ENCODE data around the gene ROBO1. TPM values are rescaled to one million over a fixed set of nuclear protein-coding genes. Genes with fewer than 3 reads are reported as not detected.
"Not testable (repeated sequence)": the region's sequence is repeated elsewhere in the genome, so short reads cannot be mapped to it uniquely, and the experiment has no call there.

Gene ROBO1
- total RNA-seq, 1 donor from 2014 or later = 39.3 TPM

- no peak for DNase-seq (ENCODE audit: extremely low read depth, low read depth, low spot score)
Measured at GRCh38 chr3:78791753-78792152, 976.0 kb downstream of the ROBO1 start.

- DNase-seq (ENCODE audit: extremely low read depth, low read depth, low spot score) = no peak
Measured at GRCh38 chr3:78788839-78789238, 979.0 kb downstream of the ROBO1 start.

DNA sequence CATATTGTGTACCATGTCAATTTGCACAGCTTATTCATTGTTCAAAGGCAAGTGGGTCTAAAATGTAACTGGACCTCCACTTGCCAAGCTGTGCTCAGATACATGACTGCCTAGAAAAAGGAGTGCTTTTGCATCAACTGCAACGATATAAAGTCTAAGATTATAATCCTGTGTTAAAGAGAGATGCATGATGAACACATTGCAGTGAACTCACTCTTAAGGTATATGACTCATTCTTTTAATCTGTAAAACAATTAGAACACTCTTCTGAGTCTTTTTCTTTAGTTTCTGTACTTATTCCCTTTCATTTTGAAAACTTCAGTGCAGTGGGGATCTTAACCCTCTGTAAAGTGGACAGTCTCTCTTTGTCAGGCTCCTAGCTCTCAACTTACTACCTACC, 982.8 kb downstream of the ROBO1 start:
- no peak for DNase-seq (ENCODE audit: extremely low read depth, low read depth, low spot score)

DNA sequence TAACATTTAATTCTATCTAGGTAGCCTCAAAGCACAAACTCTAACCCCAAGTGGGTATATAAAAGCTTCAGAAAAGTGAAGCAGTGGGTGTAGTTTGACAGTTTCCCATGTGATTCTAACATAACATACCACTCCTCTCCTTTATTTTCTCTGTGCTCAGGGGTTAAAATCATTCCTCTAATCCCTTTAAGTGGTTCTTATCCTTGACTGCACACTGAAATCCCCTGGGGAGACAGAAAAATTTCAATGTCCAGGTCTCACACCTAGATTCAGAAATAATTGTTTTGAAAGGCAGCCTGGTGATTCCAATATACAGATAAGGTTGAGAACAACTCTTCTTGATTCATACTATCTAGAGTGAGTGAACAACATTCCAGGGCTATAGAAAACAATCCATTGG, 986.4 kb downstream of the ROBO1 start:
- no peak for DNase-seq (ENCODE audit: extremely low read depth, low read depth, low spot score)

DNA sequence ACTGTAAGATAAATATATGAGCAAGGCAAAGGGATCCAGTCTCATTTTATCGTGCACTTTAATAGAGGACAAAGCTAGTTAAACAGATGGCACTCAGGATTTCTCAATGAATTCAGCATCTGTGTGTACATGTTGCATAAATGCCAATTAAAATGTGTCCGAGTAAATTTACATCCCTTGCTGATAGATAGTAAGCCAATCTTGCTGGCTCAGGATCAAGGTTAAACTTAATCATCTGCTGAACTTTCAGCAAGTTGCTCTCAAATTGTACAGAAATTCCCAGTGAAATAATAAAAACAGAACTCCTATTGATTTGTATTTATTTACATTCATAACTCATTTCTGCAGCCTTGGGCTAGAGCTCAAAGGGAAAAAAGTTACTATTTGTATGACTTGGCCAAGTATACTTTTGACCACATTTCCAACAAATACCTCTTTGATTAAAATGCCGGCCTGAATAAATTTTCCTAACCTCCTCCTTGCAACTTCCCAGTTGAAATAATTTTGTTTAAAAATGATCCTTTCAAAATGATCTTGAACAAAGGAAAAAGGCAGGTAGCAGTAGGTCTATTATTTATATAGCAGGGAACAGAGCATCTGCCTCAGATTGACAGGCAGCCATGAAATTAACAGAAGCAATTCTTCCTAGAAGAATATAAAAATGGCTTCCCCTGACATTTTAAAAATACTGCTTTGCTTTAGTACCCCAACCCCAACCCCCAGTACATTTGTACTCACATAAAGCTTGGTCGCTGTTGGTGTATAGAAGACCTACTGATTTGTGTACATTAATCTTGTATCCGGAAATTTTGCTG, 1001.9 kb downstream of the ROBO1 start:
- no peak for DNase-seq (ENCODE audit: extremely low read depth, low read depth, low spot score)

DNA sequence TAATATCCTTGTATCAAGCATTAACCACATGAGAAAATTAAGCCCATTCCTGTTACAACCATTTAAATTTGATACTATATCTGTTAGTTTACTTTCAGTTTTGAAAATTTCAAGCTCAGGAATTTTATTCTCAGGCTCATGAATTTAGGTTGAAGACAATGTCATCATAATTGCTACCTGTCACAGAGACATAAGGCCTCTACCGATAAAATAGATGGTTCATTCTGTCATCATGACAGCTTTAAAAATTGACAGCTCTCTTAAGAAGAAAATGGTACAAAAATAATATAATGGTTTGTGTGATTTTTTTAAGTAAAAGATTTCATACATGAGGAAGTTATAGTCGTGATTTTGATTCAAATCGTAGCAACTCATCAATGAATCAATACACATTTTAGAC, 1003.2 kb downstream of the ROBO1 start:
- no peak for DNase-seq (ENCODE audit: extremely low read depth, low read depth, low spot score)

- DNase-seq (ENCODE audit: extremely low read depth, low read depth, low spot score) = no peak
Measured at GRCh38 chr3:78762121-78762520, 1005.7 kb downstream of the ROBO1 start.

DNA sequence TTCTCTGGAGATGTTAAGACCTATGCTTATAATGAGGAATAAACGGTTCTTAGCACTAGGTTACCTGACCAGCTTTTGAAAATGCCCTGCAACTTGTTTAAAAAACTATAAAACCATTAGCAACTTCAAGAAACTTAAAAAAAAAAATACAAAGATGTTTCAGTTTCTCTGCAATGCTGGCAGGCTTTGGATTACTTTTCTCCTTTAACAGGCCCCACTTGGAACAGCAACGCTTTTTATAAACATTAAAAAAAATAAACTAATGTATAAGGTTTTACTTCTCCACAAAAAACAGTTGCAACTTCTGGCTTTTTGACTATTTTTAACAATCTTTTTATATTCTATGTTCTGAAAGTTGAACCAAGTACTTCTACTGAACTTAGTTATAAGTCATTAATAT, 1006.7 kb downstream of the ROBO1 start:
- no peak for DNase-seq (ENCODE audit: extremely low read depth, low read depth, low spot score)

GRCh38 chr3:78757731-78758130, 1010.1 kb downstream of the ROBO1 start:
- no peak for DNase-seq (ENCODE audit: extremely low read depth, low read depth, low spot score)

DNA sequence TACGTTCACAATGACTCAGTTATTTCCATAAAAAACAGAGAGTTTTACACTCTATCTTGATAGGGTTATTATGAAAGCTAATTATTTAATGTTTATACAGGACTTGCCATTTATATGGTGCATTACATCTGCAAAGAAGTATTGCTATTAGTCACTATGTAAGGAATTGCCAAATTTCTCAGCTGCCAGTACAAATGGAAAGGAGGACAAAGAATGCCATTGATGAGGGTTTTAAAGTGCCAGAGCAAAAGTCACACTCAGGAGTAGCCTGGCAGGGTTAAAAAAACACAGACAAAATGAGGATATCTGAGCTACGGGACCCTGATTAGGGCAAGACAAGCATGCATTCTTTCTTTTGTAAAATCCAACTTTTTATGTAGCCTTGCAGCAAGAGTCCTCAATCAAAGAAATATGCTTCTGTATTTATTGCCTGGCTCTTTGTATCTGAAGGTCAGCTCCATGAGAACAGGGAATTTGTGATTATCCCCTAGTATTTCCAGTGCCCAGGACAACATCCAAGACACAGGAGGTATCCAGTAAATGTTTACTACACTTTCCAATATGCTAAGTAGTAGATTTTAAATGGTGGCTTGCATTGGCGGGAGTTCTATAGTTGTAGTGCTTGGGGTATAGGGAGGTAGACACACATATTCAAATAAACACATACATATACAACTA, 1013.6 kb downstream of the ROBO1 start:
- no peak for DNase-seq (ENCODE audit: extremely low read depth, low read depth, low spot score)

GRCh38 chr3:78751266-78751665, 1016.5 kb downstream of the ROBO1 start:
- no peak for DNase-seq (ENCODE audit: extremely low read depth, low read depth, low spot score)

DNA sequence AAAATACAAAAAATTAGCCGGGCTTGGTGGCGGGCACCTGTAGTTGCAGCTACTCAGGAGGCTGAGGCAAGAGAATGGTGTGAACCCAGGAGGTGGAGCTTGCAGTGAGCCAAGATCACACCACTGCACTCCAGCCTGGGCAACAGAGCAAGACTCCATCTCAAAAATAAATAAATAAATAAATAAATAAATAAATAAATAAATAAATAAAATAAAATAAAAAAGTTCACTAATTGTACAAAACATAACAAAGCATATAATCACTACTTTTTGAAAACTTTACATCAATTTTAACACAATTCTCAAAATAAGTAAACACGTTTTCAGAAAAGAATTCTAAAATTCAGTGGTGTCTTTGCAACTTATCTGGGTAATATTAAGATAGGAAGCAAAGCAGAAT, 1017.5 kb downstream of the ROBO1 start:
- DNase-seq (ENCODE audit: extremely low read depth, low read depth, low spot score) = not testable (repeated sequence)

- no peak for DNase-seq (ENCODE audit: extremely low read depth, low read depth, low spot score)
Measured at GRCh38 chr3:78749056-78749455, 1018.7 kb downstream of the ROBO1 start.

- DNase-seq (ENCODE audit: extremely low read depth, low read depth, low spot score) = no peak
Measured at GRCh38 chr3:78745847-78746246, 1022.0 kb downstream of the ROBO1 start.

DNA sequence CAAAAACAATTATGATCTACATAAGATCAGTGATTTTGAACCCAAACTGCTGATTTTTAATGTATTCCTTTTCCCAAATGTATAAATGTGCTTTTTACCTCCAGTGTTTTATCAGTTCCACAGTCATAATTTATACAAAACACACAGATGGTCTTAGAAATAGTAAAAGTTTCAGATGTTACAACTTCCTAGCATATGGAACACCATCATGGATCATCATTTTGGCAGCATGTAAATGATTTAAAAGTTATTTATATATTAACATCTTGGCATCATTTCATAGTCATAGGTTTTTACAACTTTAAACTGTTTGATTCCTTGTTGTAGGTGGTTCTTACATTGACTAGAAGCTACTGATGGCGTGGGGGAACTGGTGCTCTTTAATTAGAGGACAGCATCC, 1025.3 kb downstream of the ROBO1 start:
- DNase-seq (ENCODE audit: extremely low read depth, low read depth, low spot score) = no peak

DNA sequence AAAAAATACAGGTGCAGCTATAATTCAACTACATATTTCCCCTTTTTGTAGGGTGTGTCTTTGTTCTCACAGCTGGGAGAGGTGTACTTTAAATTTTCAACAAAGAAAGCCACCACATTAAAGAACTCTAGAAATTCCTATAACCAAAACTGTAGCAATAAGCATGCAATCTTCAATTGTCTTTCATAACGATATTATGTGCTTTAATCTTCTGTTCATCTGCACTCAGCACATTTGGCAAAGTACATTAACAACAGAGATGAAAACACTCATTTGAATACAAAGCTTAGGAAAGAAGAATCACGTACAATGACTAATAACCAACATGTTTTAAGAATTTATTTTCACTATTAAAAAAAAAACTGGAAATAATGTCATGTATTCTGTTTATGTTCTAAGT, 1025.8 kb downstream of the ROBO1 start:
- no peak for DNase-seq (ENCODE audit: extremely low read depth, low read depth, low spot score)

DNA sequence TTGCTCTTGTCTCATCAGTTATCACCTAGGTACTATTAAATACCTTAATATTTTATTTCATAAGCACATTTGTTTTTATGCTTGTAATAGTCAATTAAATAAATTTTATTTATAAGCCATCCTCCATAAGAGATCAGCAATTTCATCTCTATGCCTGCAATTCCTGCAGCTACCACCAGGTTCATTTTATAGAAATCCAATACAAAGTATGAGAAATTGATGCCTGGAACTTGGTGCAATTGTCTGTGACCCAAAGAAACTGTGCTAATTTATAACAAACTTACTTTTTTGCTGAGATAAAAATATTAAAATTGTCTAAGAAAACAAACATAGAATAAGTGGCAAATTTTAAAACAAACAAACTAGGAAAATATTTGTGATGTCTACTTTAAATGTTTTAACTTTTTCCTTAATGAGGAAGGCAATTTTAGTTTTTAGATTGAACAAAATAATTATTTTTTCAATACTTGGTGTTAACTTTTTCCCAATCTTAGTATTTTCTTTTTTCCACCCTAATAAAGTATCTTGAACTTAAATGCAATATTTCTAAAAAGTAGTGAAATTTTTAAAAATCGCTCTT, 1026.6 kb downstream of the ROBO1 start:
- DNase-seq (ENCODE audit: extremely low read depth, low read depth, low spot score) = no peak

DNA sequence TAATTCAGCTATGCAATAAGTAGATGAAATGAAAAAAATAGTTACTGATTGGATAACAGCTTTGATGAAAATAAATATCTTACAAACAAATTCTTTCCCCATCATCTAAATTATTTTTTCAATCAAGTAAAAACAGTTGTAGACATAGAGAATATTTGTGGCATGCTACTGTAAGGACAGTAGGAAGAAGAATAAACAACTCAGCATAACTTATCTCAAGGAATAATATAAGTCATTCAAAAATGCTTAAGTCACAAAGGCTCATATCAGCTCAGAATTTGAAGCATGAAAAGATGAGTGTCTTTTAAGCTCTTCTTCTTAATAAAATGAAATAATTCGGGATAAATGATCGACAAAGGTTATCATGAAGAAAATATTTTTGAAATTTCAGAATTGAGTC, 1029.0 kb downstream of the ROBO1 start:
- no peak for DNase-seq (ENCODE audit: extremely low read depth, low read depth, low spot score)

DNA sequence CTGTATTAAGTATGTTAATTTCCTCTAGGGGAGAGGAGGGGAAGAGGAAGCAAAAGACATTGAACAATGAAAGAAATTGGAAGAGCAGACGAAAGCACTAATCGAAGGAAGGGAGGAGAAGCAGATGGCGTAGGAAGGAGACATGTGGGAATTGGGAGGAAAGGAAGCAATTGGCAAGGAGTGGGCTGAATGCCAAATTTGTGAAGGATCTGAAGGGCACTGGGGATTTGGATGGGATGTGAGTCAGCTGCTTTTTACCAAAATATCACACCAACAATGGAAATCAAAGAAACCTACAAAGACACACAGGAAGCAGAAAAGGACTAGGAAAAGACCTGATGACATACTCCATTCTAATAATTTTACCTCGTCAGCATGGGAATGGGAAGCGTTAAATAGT, 1029.8 kb downstream of the ROBO1 start:
- peak; percentile 58 for DNase-seq (ENCODE audit: extremely low read depth, low read depth, low spot score)

DNA sequence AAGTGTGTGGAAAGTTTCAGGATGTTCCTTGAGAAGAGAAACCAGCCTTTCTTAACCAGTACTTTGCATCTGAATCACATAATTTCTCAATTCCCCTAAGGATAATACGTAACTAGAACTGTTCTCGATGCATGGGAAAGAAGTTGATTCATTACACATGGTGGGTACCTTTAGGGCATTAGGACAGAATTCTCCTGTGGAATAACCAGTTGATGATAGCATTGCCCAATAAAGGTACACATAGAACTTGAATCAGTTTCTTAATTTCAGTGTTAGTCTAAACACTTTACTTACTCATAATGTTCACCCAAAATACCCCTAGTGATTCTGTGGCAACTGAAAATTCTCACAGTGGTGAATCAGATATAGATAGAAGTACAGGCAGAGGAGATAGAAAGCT, 1030.9 kb downstream of the ROBO1 start:
- DNase-seq (ENCODE audit: extremely low read depth, low read depth, low spot score) = no peak

GRCh38 chr3:78734048-78734637, 1033.7 kb downstream of the ROBO1 start:
- no peak for DNase-seq (ENCODE audit: extremely low read depth, low read depth, low spot score)

- DNase-seq (ENCODE audit: extremely low read depth, low read depth, low spot score) = no peak
Measured at GRCh38 chr3:78732893-78733292, 1034.9 kb downstream of the ROBO1 start.

Data from glomerular endothelial cell (primary cell).